ENCODE results near the gene LRRD1. TPM values are rescaled to one million over a fixed set of nuclear protein-coding genes. Genes with fewer than 3 reads are reported as not detected.
A peak's percentile ranks its signal among the peaks of the same experiment; 100 is the strongest.

LRRD1 gene
- total and polyA plus RNA-seq, 9 of the 15 experiments (the other 6 are each of a cell fraction or from before 2014, with no cell fraction given) = 0.07 to 0.15 TPM; not detected in 7

DNA sequence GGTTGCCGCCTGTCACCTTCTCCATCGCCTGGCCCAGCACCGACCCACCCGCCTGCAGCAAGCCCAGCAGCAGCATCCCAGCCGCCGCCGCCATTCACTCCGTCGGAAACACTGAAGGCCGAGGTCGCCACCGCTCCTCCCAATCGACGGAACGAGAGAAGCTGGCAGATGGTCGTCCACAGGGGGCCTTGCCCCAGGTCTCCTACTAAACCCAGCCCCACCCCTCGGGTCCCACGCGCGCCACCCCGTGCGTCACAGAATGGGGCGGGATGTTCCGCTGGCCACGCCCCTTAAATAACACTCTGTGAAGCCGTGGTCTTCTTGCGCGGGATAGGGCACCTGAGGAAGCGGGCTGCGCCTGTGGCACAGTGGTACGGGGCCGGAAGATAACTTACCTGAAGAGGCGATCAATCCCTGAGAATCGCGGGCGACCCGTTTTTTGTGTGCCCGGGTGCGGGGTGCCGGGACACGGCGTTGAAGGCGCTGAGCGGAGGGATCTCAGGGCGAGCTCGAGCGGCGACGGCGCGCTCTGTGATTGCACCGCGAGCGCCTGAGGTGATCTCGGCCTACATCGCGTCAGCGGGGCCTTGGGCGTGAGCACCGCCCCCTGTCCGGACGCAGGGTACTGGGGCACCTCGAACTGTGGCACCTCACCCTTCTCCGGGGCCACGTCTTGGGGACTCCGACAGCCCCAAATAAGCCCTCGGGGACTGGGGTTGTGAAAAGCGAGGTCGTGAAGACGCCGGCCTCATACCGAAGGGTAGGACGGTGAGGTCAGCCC lies 44.5 kb downstream of the LRRD1 start, which contains the start of gene CYP51A1 (continued):
- TF ChIP-seq CBFB (CRISPR knock-in tag; IDR thresholded peaks at IDR 0.05) (0 out of 2 replicates have a peak, but pooled peaks have one; percentile 85), ARHGAP35 (IDR thresholded peaks at IDR 0.05; ENCODE audit: partially characterized antibody) (no peak), ZNF175 (CRISPR knock-in tag; IDR thresholded peaks at IDR 0.05; ENCODE audit: low read depth) (no peak), ZBTB8A (IDR thresholded peaks at IDR 0.05; ENCODE audit: partially characterized antibody) (no peak), NELFE (IDR thresholded peaks at IDR 0.05; ENCODE audit: insufficient read depth, insufficient read length) (no peak), ZC3H8 (IDR thresholded peaks at IDR 0.05) (peak; percentile 65; the same call in 1 of the 2 replicates), E2F3 (CRISPR knock-in tag; IDR thresholded peaks at IDR 0.05) (peak; percentile 38; the same call in 1 of the 2 replicates), BHLHE40 (IDR thresholded peaks at IDR 0.05; ENCODE audit: low read length) (peak; percentile 17; the same call in 1 of the 2 replicates), ZNF124 (CRISPR knock-in tag; IDR thresholded peaks at IDR 0.05) (no peak), SMARCA5 (IDR thresholded peaks at IDR 0.05) (no peak), OTX1 (CRISPR knock-in tag; IDR thresholded peaks at IDR 0.05) (peak; percentile 75; the same call in 1 of the 2 replicates), KDM4B (IDR thresholded peaks at IDR 0.05; ENCODE audit: borderline replicate concordance in 2 of 2, low read depth in 1 of 2) (peak in 1 of 2 experiments; percentile 75; a peak in 1 of 4 replicates), ATF1 (CRISPR knock-in tag; IDR thresholded peaks at IDR 0.05) (peak; percentile 68), ATF1 (tag; IDR thresholded peaks at IDR 0.05) (peak; percentile 99), XRCC4 (IDR thresholded peaks at IDR 0.05; ENCODE audit: extremely low read depth, insufficient read depth, insufficient read length) (no peak), CC2D1A (IDR thresholded peaks at IDR 0.05) (peak; percentile 83), SREBF1 (IDR thresholded peaks at IDR 0.05; ENCODE audit: borderline replicate concordance, low read depth, low read length) (peak; percentile 98), NFRKB (IDR thresholded peaks at IDR 0.05; ENCODE audit: low read depth) (peak; percentile 92)
- TF ChIP-seq, protein P1, sequence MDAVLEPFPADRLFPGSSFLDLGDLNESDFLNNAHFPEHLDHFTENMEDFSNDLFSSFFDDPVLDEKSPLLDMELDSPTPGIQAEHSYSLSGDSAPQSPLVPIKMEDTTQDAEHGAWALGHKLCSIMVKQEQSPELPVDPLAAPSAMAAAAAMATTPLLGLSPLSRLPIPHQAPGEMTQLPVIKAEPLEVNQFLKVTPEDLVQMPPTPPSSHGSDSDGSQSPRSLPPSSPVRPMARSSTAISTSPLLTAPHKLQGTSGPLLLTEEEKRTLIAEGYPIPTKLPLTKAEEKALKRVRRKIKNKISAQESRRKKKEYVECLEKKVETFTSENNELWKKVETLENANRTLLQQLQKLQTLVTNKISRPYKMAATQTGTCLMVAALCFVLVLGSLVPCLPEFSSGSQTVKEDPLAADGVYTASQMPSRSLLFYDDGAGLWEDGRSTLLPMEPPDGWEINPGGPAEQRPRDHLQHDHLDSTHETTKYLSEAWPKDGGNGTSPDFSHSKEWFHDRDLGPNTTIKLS (IDR thresholded peaks at IDR 0.05; ENCODE audit: borderline replicate concordance, low read depth) = peak; percentile 76
- TF ChIP-seq, protein P2, sequence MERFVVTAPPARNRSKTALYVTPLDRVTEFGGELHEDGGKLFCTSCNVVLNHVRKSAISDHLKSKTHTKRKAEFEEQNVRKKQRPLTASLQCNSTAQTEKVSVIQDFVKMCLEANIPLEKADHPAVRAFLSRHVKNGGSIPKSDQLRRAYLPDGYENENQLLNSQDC (CRISPR knock-in tag; IDR thresholded peaks at IDR 0.05) = no peak; the same call in 1 of the 2 replicates
- TF ChIP-seq, protein P3, sequence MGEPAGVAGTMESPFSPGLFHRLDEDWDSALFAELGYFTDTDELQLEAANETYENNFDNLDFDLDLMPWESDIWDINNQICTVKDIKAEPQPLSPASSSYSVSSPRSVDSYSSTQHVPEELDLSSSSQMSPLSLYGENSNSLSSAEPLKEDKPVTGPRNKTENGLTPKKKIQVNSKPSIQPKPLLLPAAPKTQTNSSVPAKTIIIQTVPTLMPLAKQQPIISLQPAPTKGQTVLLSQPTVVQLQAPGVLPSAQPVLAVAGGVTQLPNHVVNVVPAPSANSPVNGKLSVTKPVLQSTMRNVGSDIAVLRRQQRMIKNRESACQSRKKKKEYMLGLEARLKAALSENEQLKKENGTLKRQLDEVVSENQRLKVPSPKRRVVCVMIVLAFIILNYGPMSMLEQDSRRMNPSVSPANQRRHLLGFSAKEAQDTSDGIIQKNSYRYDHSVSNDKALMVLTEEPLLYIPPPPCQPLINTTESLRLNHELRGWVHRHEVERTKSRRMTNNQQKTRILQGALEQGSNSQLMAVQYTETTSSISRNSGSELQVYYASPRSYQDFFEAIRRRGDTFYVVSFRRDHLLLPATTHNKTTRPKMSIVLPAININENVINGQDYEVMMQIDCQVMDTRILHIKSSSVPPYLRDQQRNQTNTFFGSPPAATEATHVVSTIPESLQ (CRISPR knock-in tag; IDR thresholded peaks at IDR 0.05) = peak; percentile 90; the same call in 1 of the 2 replicates
- TF ChIP-seq, protein P4, sequence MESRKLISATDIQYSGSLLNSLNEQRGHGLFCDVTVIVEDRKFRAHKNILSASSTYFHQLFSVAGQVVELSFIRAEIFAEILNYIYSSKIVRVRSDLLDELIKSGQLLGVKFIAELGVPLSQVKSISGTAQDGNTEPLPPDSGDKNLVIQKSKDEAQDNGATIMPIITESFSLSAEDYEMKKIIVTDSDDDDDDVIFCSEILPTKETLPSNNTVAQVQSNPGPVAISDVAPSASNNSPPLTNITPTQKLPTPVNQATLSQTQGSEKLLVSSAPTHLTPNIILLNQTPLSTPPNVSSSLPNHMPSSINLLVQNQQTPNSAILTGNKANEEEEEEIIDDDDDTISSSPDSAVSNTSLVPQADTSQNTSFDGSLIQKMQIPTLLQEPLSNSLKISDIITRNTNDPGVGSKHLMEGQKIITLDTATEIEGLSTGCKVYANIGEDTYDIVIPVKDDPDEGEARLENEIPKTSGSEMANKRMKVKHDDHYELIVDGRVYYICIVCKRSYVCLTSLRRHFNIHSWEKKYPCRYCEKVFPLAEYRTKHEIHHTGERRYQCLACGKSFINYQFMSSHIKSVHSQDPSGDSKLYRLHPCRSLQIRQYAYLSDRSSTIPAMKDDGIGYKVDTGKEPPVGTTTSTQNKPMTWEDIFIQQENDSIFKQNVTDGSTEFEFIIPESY (CRISPR knock-in tag; IDR thresholded peaks at IDR 0.05) = peak; percentile 68

Data from K562 (cell line).